ENCODE measurements around the gene TMEM225. TPM values are rescaled to one million over a fixed set of nuclear protein-coding genes. Genes with fewer than 3 reads are reported as not detected.

TMEM225 gene
- total and polyA plus RNA-seq, 2 donors from 2014 or later: not detected

- H3K9ac ChIP-seq (ENCODE audit: low read length in 3 of 3): no peak overlapping the region
- FAIRE-seq (no peak), DNase-seq (no peak)
- intact Hi-C loops (cut with DNase I): no loop called here
- no peaks in the 10 kb centered on the region for H3K36me3 ChIP-seq (ENCODE audit: control insufficient read depth in 2 of 3, insufficient read depth in 3 of 3, low read length in 3 of 3)
- H3K9me3 ChIP-seq (ENCODE audit: control insufficient read depth in 2 of 3, insufficient read depth in 1 of 3, low read length in 3 of 3): no peaks in the 10 kb centered on the region
- TF ChIP-seq CTCF (IDR thresholded peaks at IDR 0.05; ENCODE audit: borderline replicate concordance, extremely low read depth, insufficient read depth): no peak
- no peaks in the 10 kb centered on the region for H3K27me3 ChIP-seq (ENCODE audit: control insufficient read depth, insufficient read depth, low read length)
- H3K4me3 ChIP-seq (ENCODE audit: low read length in 3 of 3): no peak overlapping the region
- no peaks in the 10 kb centered on the region for H3K4me1 ChIP-seq (ENCODE audit: control insufficient read depth in 2 of 3, insufficient read depth in 2 of 3, low read depth in 1 of 3, low read length in 3 of 3)
- no peak overlapping the region for H3K27ac ChIP-seq (ENCODE audit: low read depth in 2 of 2, low read length in 2 of 2)
These were observed 47.3 kb downstream of the TMEM225 start for GRCh38 chr11:123838199-123838598.

GRCh38 chr11:123833095-123833494, 52.4 kb downstream of the TMEM225 start:
- no peak for FAIRE-seq
- intact Hi-C loops (cut with DNase I): no loop called here
- Histone ChIP-seq H3K4me3 (ENCODE audit: low read length in 3 of 3) (no peak overlapping the region), H3K36me3 (ENCODE audit: control insufficient read depth in 2 of 3, insufficient read depth in 3 of 3, low read length in 3 of 3) (no peaks in the 10 kb centered on the region), H3K4me1 (ENCODE audit: control insufficient read depth in 2 of 3, insufficient read depth in 2 of 3, low read depth in 1 of 3, low read length in 3 of 3) (no peaks in the 10 kb centered on the region), H3K27me3 (ENCODE audit: control insufficient read depth, insufficient read depth, low read length) (no peaks in the 10 kb centered on the region), H3K9me3 (ENCODE audit: control insufficient read depth in 2 of 3, insufficient read depth in 1 of 3, low read length in 3 of 3) (no peaks in the 10 kb centered on the region), H3K27ac (ENCODE audit: low read depth in 2 of 2, low read length in 2 of 2) (no peak overlapping the region), H3K9ac (ENCODE audit: low read length in 3 of 3) (no peak overlapping the region)
- no peak for DNase-seq
- no peak for TF ChIP-seq CTCF (IDR thresholded peaks at IDR 0.05; ENCODE audit: borderline replicate concordance, extremely low read depth, insufficient read depth)

Other genes starting within 250 kb of the TMEM225 start
- gene SCN3B, start 231.0 kb downstream of the TMEM225 start, total RNA-seq: 2.8 TPM
- 0.43 TPM for gene SCN3B, start 231.0 kb downstream of the TMEM225 start, polyA plus RNA-seq (ENCODE audit: insufficient read depth, low read depth, low replicate concordance)
- 9.8 TPM for gene ZNF202, start 144.0 kb downstream of the TMEM225 start, total RNA-seq
- 4.5 TPM for gene ZNF202, start 144.0 kb downstream of the TMEM225 start, polyA plus RNA-seq (ENCODE audit: insufficient read depth, low read depth, low replicate concordance)
- not detected for gene OR6X1, start 131.2 kb downstream of the TMEM225 start, total RNA-seq
- not detected for gene OR6X1, start 131.2 kb downstream of the TMEM225 start, polyA plus RNA-seq (ENCODE audit: insufficient read depth, low read depth, low replicate concordance)
- not detected for gene OR6M1, start 79.3 kb downstream of the TMEM225 start, total RNA-seq
- not detected for gene OR6M1, start 79.3 kb downstream of the TMEM225 start, polyA plus RNA-seq (ENCODE audit: insufficient read depth, low read depth, low replicate concordance)
- gene OR8D4, start 16.5 kb upstream of the TMEM225 start, total RNA-seq: not detected
- gene OR8D4, start 16.5 kb upstream of the TMEM225 start, polyA plus RNA-seq (ENCODE audit: insufficient read depth, low read depth, low replicate concordance): not detected
- gene OR4D5, start 53.9 kb upstream of the TMEM225 start, total RNA-seq: not detected
- gene OR4D5, start 53.9 kb upstream of the TMEM225 start, polyA plus RNA-seq (ENCODE audit: insufficient read depth, low read depth, low replicate concordance): not detected
- gene OR6T1, start 58.2 kb upstream of the TMEM225 start, total RNA-seq: not detected
- not detected for gene OR6T1, start 58.2 kb upstream of the TMEM225 start, polyA plus RNA-seq (ENCODE audit: insufficient read depth, low read depth, low replicate concordance)
- gene OR10S1, start 92.1 kb upstream of the TMEM225 start, total RNA-seq: not detected
- gene OR10S1, start 92.1 kb upstream of the TMEM225 start, polyA plus RNA-seq (ENCODE audit: insufficient read depth, low read depth, low replicate concordance): not detected
- not detected for gene OR10G6, start 109.5 kb upstream of the TMEM225 start, total RNA-seq
- gene OR10G6, start 109.5 kb upstream of the TMEM225 start, polyA plus RNA-seq (ENCODE audit: insufficient read depth, low read depth, low replicate concordance): not detected
- gene OR10G4, start 127.3 kb upstream of the TMEM225 start, total RNA-seq: not detected
- gene OR10G4, start 127.3 kb upstream of the TMEM225 start, polyA plus RNA-seq (ENCODE audit: insufficient read depth, low read depth, low replicate concordance): not detected
- gene OR10G9, start 137.3 kb upstream of the TMEM225 start, total RNA-seq: not detected
- gene OR10G9, start 137.3 kb upstream of the TMEM225 start, polyA plus RNA-seq (ENCODE audit: insufficient read depth, low read depth, low replicate concordance): not detected
- gene OR10G8, start 141.1 kb upstream of the TMEM225 start, total RNA-seq: not detected
- not detected for gene OR10G8, start 141.1 kb upstream of the TMEM225 start, polyA plus RNA-seq (ENCODE audit: insufficient read depth, low read depth, low replicate concordance)
- not detected for gene OR10G7, start 155.7 kb upstream of the TMEM225 start, total RNA-seq
- not detected for gene OR10G7, start 155.7 kb upstream of the TMEM225 start, polyA plus RNA-seq (ENCODE audit: insufficient read depth, low read depth, low replicate concordance)
- gene VWA5A, start 229.8 kb upstream of the TMEM225 start, total RNA-seq: 57.2 TPM
- gene VWA5A, start 229.8 kb upstream of the TMEM225 start, polyA plus RNA-seq (ENCODE audit: insufficient read depth, low read depth, low replicate concordance): 25.0 TPM